ENCODE measurements around the gene FBP2. TPM values are rescaled to one million over a fixed set of nuclear protein-coding genes. Genes with fewer than 3 reads are reported as not detected.
A peak's percentile ranks its signal among the peaks of the same experiment; 100 is the strongest.
"Not testable (repeated sequence)": the region's sequence is repeated elsewhere in the genome, so short reads cannot be mapped to it uniquely, and the experiment has no call there.

Gene FBP2
- total RNA-seq, 1 experiment from 2014 or later: not detected

- in situ Hi-C loops (cut with HindIII; ENCODE audit: low pct_unique_long_range_greater_than_20kb, low sequenced_read_pairs): no loop called here
- DNase-seq (ENCODE audit: low read depth, low spot score): no peak
Observed at GRCh38 chr9:94612071-94612470, 18.4 kb upstream of the FBP2 start.

- DNase-seq (ENCODE audit: low read depth, low spot score): no peak
- in situ Hi-C loops (cut with HindIII; ENCODE audit: low pct_unique_long_range_greater_than_20kb, low sequenced_read_pairs): no loop called here
Observed at GRCh38 chr9:94611638-94612068, 18.0 kb upstream of the FBP2 start.

GRCh38 chr9:94610181-94610606, 16.6 kb upstream of the FBP2 start:
- in situ Hi-C loops (cut with HindIII; ENCODE audit: low pct_unique_long_range_greater_than_20kb, low sequenced_read_pairs): no loop called here
- no peak for DNase-seq (ENCODE audit: low read depth, low spot score)

GRCh38 chr9:94607423-94607691, 13.7 kb upstream of the FBP2 start:
- in situ Hi-C loops (cut with HindIII; ENCODE audit: low pct_unique_long_range_greater_than_20kb, low sequenced_read_pairs): no loop called here
- DNase-seq (ENCODE audit: low read depth, low spot score): no peak

GRCh38 chr9:94606646-94607422, 13.2 kb upstream of the FBP2 start:
- in situ Hi-C loops (cut with HindIII; ENCODE audit: low pct_unique_long_range_greater_than_20kb, low sequenced_read_pairs): no loop called here
- no peak for DNase-seq (ENCODE audit: low read depth, low spot score)

- peak; percentile 80 for DNase-seq (ENCODE audit: low read depth, low spot score)
- in situ Hi-C loops (cut with HindIII; ENCODE audit: low pct_unique_long_range_greater_than_20kb, low sequenced_read_pairs): no loop called here
Observed at GRCh38 chr9:94603259-94604160, 9.9 kb upstream of the FBP2 start.

- in situ Hi-C loops (cut with HindIII; ENCODE audit: low pct_unique_long_range_greater_than_20kb, low sequenced_read_pairs): no loop called here
- DNase-seq (ENCODE audit: low read depth, low spot score): no peak
Observed at GRCh38 chr9:94602666-94603065, 9.0 kb upstream of the FBP2 start.

- in situ Hi-C loops (cut with HindIII; ENCODE audit: low pct_unique_long_range_greater_than_20kb, low sequenced_read_pairs): no loop called here
Observed at GRCh38 chr9:94600715-94601114, 7.1 kb upstream of the FBP2 start.

GRCh38 chr9:94600258-94600657, 6.6 kb upstream of the FBP2 start:
- DNase-seq (ENCODE audit: low read depth, low spot score): no peak
- in situ Hi-C loops (cut with HindIII; ENCODE audit: low pct_unique_long_range_greater_than_20kb, low sequenced_read_pairs): no loop called here

More at GRCh38 chr9:94600715-94601114, 7.1 kb upstream of the FBP2 start:
- DNase-seq (ENCODE audit: low read depth, low spot score): no peak

- in situ Hi-C loops (cut with HindIII; ENCODE audit: low pct_unique_long_range_greater_than_20kb, low sequenced_read_pairs): no loop called here
- no peak for DNase-seq (ENCODE audit: low read depth, low spot score)
Observed at GRCh38 chr9:94599102-94599501, 5.5 kb upstream of the FBP2 start.

GRCh38 chr9:94592683-94593082, 941 bp downstream of the FBP2 start:
- in situ Hi-C loops (cut with HindIII; ENCODE audit: low pct_unique_long_range_greater_than_20kb, low sequenced_read_pairs); DNase-seq (ENCODE audit: low read depth, low spot score): not testable (repeated sequence)

- in situ Hi-C loops (cut with HindIII; ENCODE audit: low pct_unique_long_range_greater_than_20kb, low sequenced_read_pairs): no loop called here
- no peak for DNase-seq (ENCODE audit: low read depth, low spot score)
Observed at GRCh38 chr9:94591876-94592275, 1.7 kb downstream of the FBP2 start.

GRCh38 chr9:94591046-94591545, 2.5 kb downstream of the FBP2 start:
- DNase-seq (ENCODE audit: low read depth, low spot score); in situ Hi-C loops (cut with HindIII; ENCODE audit: low pct_unique_long_range_greater_than_20kb, low sequenced_read_pairs): not testable (repeated sequence)

- no peak for DNase-seq (ENCODE audit: low read depth, low spot score)
- in situ Hi-C loops (cut with HindIII; ENCODE audit: low pct_unique_long_range_greater_than_20kb, low sequenced_read_pairs): no loop called here
Observed at GRCh38 chr9:94588681-94589080, 4.9 kb downstream of the FBP2 start.

- in situ Hi-C loops (cut with HindIII; ENCODE audit: low pct_unique_long_range_greater_than_20kb, low sequenced_read_pairs): no loop called here
- no peak for DNase-seq (ENCODE audit: low read depth, low spot score)
Observed at GRCh38 chr9:94586814-94587213, 6.8 kb downstream of the FBP2 start.

- in situ Hi-C loops (cut with HindIII; ENCODE audit: low pct_unique_long_range_greater_than_20kb, low sequenced_read_pairs): no loop called here
- no peak for DNase-seq (ENCODE audit: low read depth, low spot score)
Observed at GRCh38 chr9:94586316-94586715, 7.3 kb downstream of the FBP2 start.

GRCh38 chr9:94584555-94584954, 9.1 kb downstream of the FBP2 start:
- in situ Hi-C loops (cut with HindIII; ENCODE audit: low pct_unique_long_range_greater_than_20kb, low sequenced_read_pairs): no loop called here

GRCh38 chr9:94581728-94582127, 11.9 kb downstream of the FBP2 start:
- no peak for DNase-seq (ENCODE audit: low read depth, low spot score)
- in situ Hi-C loops (cut with HindIII; ENCODE audit: low pct_unique_long_range_greater_than_20kb, low sequenced_read_pairs): no loop called here

More at GRCh38 chr9:94584555-94584954, 9.1 kb downstream of the FBP2 start:
- no peak for DNase-seq (ENCODE audit: low read depth, low spot score)

GRCh38 chr9:94577571-94577970, 16.1 kb downstream of the FBP2 start:
- in situ Hi-C loops (cut with HindIII; ENCODE audit: low pct_unique_long_range_greater_than_20kb, low sequenced_read_pairs): no loop called here
- DNase-seq (ENCODE audit: low read depth, low spot score): no peak
